ENCODE data around the gene TRIO. TPM values are rescaled to one million over a fixed set of nuclear protein-coding genes. Genes with fewer than 3 reads are reported as not detected.
"Not testable (repeated sequence)": the region's sequence is repeated elsewhere in the genome, so short reads cannot be mapped to it uniquely, and the experiment has no call there.

The TRIO gene
- total and polyA plus RNA-seq, 2 donors = 35.8 to 233 TPM

DNA sequence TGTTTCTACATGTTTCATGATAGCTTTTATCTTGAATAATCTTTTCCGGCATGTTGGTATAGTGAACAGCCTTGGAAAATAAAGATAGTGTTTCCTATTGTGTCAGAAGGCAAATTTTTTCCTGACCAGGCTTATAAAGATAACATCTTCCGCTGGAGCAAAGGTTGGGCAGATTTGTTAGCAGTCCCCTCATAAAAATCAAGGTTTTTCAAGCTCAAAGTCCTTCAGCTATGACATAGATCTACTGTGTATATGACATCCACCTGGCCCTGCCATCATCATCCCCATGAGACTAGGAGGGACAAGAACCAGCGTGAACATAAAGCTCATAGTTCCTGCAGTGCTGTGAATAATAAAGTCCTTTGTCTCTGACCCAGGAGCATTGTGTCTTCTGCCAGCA lies 408.1 kb downstream of the TRIO start:
- H3K36me3 ChIP-seq (ENCODE audit: insufficient read depth) = no peaks in the 10 kb centered on the region
- no peak overlapping the region for H3K27ac ChIP-seq (ENCODE audit: low read depth)
- no peak for DNase-seq (ENCODE audit: extremely low spot score)
- WGBS = 56% methylated on average over 3 of the region's 3 CpGs
- peaks cover 2% of the 10 kb centered on the region for H3K4me1 ChIP-seq (ENCODE audit: insufficient read depth)
- H3K4me3 ChIP-seq (ENCODE audit: low read depth, low read length) = no peak overlapping the region

DNA sequence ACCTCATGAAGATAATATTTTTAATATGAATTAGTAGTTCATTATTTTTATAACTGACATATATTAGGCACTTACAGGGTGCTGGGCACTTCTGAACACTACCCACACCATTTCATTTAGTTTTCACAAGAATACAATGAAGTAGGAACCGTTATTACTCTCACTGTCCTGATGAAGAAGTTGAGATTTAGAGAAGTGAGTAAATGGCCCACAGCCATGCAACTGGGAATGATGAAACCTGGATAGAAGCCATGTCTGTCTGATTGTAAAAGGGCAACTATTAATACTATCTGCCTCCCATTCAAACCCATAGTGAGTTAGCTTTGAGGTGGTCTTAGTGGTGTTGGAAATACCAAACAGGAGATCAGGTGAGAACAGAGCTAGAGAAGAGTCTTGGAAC lies 408.9 kb downstream of the TRIO start:
- H3K36me3 ChIP-seq (ENCODE audit: insufficient read depth) = no peaks in the 10 kb centered on the region
- H3K27ac ChIP-seq (ENCODE audit: low read depth) = no peak overlapping the region
- H3K4me3 ChIP-seq (ENCODE audit: low read depth, low read length) = no peak overlapping the region
- 48% methylated on average over 1 of the region's 1 CpG for WGBS
- DNase-seq (ENCODE audit: extremely low spot score) = no peak
- H3K4me1 ChIP-seq (ENCODE audit: insufficient read depth) = peaks cover 2% of the 10 kb centered on the region

DNA sequence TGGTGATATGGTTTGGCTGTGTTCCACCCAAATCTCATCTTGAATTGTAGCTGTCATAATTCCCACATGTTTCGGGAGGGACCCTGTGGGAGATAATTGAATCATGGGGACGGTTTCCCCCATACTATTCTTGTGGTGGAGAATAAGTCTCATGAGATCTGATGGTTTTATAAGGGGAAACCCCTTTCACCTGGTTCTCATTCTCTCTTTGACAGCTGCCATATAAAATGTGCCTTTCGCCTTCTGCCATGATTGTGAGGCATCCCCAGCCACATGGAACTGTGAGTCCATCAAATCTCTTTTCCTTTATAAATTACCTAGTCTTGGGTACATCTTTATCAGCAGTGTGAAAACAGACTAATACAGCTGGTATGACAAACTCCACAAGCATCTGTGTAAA lies 411.1 kb downstream of the TRIO start:
- H3K27ac ChIP-seq (ENCODE audit: low read depth); DNase-seq (ENCODE audit: extremely low spot score); H3K4me3 ChIP-seq (ENCODE audit: low read depth, low read length); H3K4me1 ChIP-seq (ENCODE audit: insufficient read depth); H3K36me3 ChIP-seq (ENCODE audit: insufficient read depth): not testable (repeated sequence)
- WGBS = 63% methylated on average over 3 of the region's 3 CpGs

DNA sequence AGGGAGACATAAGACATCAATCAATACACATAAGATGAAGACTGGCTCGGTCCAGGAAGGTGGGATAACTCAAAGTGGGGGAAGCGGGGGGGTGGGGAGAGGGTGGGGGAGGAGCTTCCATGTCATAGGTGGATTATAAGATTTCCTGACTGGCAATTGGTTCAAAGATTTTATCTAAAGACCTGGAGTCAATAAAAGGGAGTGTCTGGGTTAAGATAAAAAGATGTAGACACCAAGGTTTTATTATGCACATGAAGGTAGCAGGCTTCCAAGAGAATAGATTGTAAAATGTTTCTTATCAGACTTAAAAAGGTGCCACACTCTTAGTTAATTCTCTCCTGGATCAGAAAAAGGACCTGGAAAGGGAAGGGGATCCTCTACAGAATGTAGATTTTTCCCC lies 412.9 kb downstream of the TRIO start:
- WGBS = 73% methylated on average over 2 of the region's 2 CpGs
- Histone ChIP-seq H3K27ac (ENCODE audit: low read depth) (no peak overlapping the region), H3K4me1 (ENCODE audit: insufficient read depth) (no peaks in the 10 kb centered on the region), H3K36me3 (ENCODE audit: insufficient read depth) (no peaks in the 10 kb centered on the region), H3K4me3 (ENCODE audit: low read depth, low read length) (no peak overlapping the region)
- DNase-seq (ENCODE audit: extremely low spot score) = no peak

DNA sequence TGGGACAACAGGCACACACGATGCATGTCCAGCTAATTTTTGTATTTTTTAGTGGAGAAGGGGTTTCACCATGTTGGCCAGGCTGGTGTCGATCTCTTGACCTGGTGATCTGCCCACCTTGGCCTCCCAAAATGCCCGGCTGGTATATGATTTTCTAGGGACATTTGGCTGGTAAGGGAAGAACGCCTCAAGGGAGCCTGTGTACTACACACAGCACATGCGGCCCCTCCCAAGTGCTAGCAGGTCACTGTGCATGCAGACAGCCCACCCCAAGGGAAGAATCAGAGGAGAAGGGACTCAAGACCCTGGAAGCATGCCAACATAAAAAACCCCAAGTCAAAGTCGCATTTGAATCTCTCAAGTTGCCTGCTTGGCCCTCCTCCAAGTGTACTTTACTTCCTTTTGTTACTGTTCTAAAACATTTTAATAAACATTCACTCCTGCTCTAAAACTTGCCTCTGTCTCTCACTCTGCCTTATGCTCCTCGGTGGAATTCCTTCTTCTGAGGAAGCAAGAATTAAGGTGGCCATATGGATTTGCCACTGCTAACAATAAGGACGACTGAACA lies 414.1 kb downstream of the TRIO start:
- no peaks in the 10 kb centered on the region for H3K36me3 ChIP-seq (ENCODE audit: insufficient read depth)
- H3K4me1 ChIP-seq (ENCODE audit: insufficient read depth) = no peaks in the 10 kb centered on the region
- H3K4me3 ChIP-seq (ENCODE audit: low read depth, low read length) = no peak overlapping the region
- H3K27ac ChIP-seq (ENCODE audit: low read depth) = no peak overlapping the region
- no peak for DNase-seq (ENCODE audit: extremely low spot score)
- WGBS = 55% methylated on average over 8 of the region's 8 CpGs

DNA sequence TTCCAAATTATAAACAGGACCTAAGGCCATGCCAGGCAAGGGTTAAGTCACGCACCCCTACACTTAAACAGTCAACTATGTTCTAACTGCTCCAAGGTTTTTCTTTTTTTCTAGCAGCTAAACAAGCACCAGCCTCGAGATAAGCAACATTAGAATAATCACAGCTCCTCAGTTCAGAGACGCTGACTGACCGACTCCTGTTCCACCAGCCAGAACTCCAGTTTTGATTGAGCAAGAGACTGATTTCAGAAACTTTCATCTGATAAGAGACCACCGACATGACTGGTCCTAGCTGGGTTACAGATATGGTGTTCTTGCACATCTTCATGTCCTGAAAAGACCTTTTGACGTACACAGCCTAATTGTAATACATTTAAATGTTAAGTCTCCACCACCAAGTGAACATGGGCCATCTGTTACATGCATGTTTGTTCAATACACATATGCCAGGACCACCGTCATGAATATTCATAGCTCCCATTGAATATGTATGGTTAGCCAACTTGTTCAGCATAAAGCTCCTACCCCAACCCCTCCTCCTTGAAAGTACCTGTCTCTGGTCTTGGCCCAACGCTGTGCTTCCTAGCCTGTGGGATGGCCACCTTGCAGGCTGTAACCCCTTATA lies 414.8 kb downstream of the TRIO start:
- DNase-seq (ENCODE audit: extremely low spot score) = no peak
- 50% methylated on average over 8 of the region's 8 CpGs for WGBS
- no peaks in the 10 kb centered on the region for H3K36me3 ChIP-seq (ENCODE audit: insufficient read depth)
- no peak overlapping the region for H3K27ac ChIP-seq (ENCODE audit: low read depth)
- H3K4me3 ChIP-seq (ENCODE audit: low read depth, low read length) = no peak overlapping the region
- no peaks in the 10 kb centered on the region for H3K4me1 ChIP-seq (ENCODE audit: insufficient read depth)

Other genes with a start within 250 kb of the TRIO start
- gene DNAH5, start 198.7 kb upstream of the TRIO start, total RNA-seq = 0.48 TPM
- 0.18 TPM for gene DNAH5, start 198.7 kb upstream of the TRIO start, polyA plus RNA-seq

All from urinary bladder (tissue), 4 donors.